ENCODE results near the gene SLC13A2.

SLC13A2 gene

GRCh38 chr17:28540231-28540630 lies 66.8 kb downstream of the SLC13A2 start:
- TF ChIP-seq CTCF (IDR thresholded peaks at IDR 0.05), result no peak
- H3K4me3 ChIP-seq, result no peak overlapping the region
- H3K9me3 ChIP-seq, result no peaks in the 10 kb centered on the region
- DNase-seq, result no peak
- peaks cover 0 to 6% of the 10 kb centered on the region in 2 donors for H3K27me3 ChIP-seq
- no peak overlapping the region for H3K27ac ChIP-seq
- intact Hi-C loops (cut with DNase I; ENCODE audit: low total_unique reads), result no loop called here
- H3K36me3 ChIP-seq, result no peaks in the 10 kb centered on the region
- no peaks in the 10 kb centered on the region for H3K4me1 ChIP-seq

GRCh38 chr17:28541439-28541838 lies 68.0 kb downstream of the SLC13A2 start:
- no peaks in the 10 kb centered on the region for H3K36me3 ChIP-seq
- intact Hi-C loops (cut with DNase I; ENCODE audit: low total_unique reads), result no loop called here
- no peak for DNase-seq
- no peak overlapping the region for H3K4me3 ChIP-seq
- no peak for TF ChIP-seq CTCF (IDR thresholded peaks at IDR 0.05)
- no peaks in the 10 kb centered on the region for H3K4me1 ChIP-seq
- no peaks in the 10 kb centered on the region for H3K9me3 ChIP-seq
- peaks cover 0 to 6% of the 10 kb centered on the region in 2 donors for H3K27me3 ChIP-seq
- H3K27ac ChIP-seq, result no peak overlapping the region

GRCh38 chr17:28544402-28545140 lies 71.1 kb downstream of the SLC13A2 start:
- intact Hi-C loops (cut with DNase I; ENCODE audit: low total_unique reads), result no loop called here
- no peak overlapping the region for H3K4me3 ChIP-seq
- no peak overlapping the region for H3K27ac ChIP-seq
- DNase-seq, result no peak
- TF ChIP-seq CTCF (IDR thresholded peaks at IDR 0.05), result no peak
- peaks cover 0 to 3% of the 10 kb centered on the region in 2 donors for H3K27me3 ChIP-seq
- H3K9me3 ChIP-seq, result no peaks in the 10 kb centered on the region
- H3K4me1 ChIP-seq, result no peaks in the 10 kb centered on the region
- peaks cover 0 to 14% (median 3%) of the 10 kb centered on the region in 3 donors for H3K36me3 ChIP-seq

- no peaks in the 10 kb centered on the region for H3K27me3 ChIP-seq
- H3K27ac ChIP-seq, result no peak overlapping the region
- no peaks in the 10 kb centered on the region for H3K9me3 ChIP-seq
- H3K4me3 ChIP-seq, result no peak overlapping the region
- no peak for TF ChIP-seq CTCF (IDR thresholded peaks at IDR 0.05)
- H3K36me3 ChIP-seq, result peaks cover 0 to 14% (median 3%) of the 10 kb centered on the region in 3 donors
- peaks cover 0 to 5% (median 0%) of the 10 kb centered on the region in 4 donors for H3K4me1 ChIP-seq
- intact Hi-C loops (cut with DNase I; ENCODE audit: low total_unique reads), result no loop called here
- DNase-seq, result no peak
Observed at GRCh38 chr17:28545141-28545503, 71.7 kb downstream of the SLC13A2 start.

- Histone ChIP-seq H3K36me3 (peaks cover 0 to 14% (median 3%) of the 10 kb centered on the region in 3 donors), H3K27me3 (no peaks in the 10 kb centered on the region), H3K9me3 (no peaks in the 10 kb centered on the region), H3K4me3 (no peak overlapping the region), H3K4me1 (peaks cover 0 to 6% (median under 1%) of the 10 kb centered on the region in 4 donors), H3K27ac (no peak overlapping the region)
- DNase-seq, result no peak
- TF ChIP-seq CTCF (IDR thresholded peaks at IDR 0.05), result no peak
- intact Hi-C loops (cut with DNase I; ENCODE audit: low total_unique reads), result no loop called here
Observed at GRCh38 chr17:28545787-28546415, 72.5 kb downstream of the SLC13A2 start.
